GM21529 (cell line): ENCODE measurements around the gene PLEKHM3.

ENCODE experiments used
- ATAC-seq: cut with Tn5 transposase; IDR thresholded peaks from one replicate; pipeline ENCODE4 v1.9.1; 2021; ENCODE audit not compliant: unreplicated experiment

Gene PLEKHM3

DNA sequence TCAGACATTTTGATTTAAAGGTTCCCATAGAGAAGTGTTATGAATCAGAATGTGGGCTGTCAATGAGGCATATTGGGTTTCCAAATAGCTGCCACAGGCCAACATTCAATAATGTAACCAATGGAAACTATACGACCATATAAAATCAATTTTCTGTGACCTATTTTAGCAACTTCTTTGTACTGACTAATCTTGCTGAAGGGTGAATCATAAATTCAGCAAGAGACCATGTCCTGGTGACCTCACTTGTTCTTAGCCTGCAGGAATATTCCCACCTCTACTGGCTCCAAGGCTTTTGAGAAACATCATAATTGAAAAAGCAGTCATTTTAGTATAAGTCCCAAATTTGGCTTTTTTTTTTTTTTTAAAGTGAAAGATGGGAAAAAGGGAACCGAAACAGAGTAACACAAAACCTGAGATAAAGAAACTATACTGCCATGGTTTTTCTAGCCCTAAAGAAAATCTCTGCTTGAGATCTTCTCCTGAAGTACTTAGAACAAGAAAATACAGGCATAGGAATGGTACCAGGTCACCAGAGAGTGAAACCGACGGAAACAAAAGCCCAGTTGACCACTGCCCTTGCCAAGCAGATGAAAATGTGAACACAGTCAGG lies 32.1 kb downstream of the PLEKHM3 start:
- ATAC-seq, result peak; percentile 69

GRCh38 chr2:207991944-207992343 lies 33.4 kb downstream of the PLEKHM3 start:
- no peak for ATAC-seq

- ATAC-seq, result no peak
Measured at GRCh38 chr2:207990784-207991183, 34.5 kb downstream of the PLEKHM3 start.

GRCh38 chr2:207988975-207989374 lies 36.4 kb downstream of the PLEKHM3 start:
- ATAC-seq, result no peak

GRCh38 chr2:207987025-207987716 lies 38.2 kb downstream of the PLEKHM3 start:
- ATAC-seq, result peak; percentile 36

DNA sequence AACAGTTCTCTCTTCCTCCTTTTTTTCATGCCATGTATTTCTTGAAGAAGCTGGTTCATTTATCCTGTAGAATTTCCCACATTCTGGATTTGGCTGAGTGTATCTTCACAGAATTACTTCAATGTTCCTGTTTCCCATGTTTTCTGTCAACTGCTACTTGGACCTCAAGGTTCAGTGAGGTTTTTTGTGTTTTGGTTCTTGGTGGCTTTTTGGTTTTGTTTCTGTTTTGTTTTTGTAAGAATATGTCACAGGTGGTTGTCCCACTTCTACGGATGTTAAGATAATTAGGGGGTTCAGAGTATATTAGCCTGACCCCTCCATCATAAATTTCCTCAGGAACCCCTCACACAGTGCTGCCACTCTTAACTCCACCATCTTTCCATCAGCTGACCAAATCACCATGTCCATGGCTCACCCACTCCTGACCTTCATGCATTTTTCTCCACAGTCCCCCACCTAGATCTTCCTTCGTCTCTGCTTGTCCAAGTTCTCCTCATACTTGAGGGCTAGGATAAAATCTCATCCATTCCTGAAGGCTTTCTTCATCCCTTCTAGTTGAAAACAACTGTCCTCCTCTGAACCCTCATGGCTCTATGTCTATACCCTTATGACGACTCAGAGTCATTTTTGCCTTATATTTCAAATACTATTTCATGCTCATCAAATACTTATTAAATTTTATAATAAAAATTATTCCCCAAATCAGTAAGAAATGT lies 40.4 kb downstream of the PLEKHM3 start:
- ATAC-seq, result no peak

DNA sequence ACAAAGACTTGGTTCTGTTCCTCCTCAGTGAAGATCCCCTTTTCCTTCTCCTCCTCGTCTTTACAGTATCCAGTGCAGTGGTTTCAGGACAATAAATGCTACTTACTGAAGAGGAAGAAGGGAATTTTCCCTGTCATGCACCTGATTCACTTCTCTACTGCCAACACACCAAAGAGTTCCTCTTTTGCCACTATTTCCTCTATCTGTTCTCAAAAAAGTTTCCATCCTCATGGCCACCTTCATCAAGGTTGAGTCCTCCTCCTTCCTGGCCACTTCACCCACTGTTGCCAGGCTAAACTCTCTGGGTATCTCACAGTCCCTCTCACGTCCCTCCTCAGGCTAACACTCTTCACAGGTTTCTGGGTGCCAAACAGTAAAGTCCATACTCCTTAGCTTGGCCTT lies 41.7 kb downstream of the PLEKHM3 start:
- peak; percentile 65 for ATAC-seq

- no peak for ATAC-seq
Measured at GRCh38 chr2:207978177-207978948, 47.0 kb downstream of the PLEKHM3 start.

DNA sequence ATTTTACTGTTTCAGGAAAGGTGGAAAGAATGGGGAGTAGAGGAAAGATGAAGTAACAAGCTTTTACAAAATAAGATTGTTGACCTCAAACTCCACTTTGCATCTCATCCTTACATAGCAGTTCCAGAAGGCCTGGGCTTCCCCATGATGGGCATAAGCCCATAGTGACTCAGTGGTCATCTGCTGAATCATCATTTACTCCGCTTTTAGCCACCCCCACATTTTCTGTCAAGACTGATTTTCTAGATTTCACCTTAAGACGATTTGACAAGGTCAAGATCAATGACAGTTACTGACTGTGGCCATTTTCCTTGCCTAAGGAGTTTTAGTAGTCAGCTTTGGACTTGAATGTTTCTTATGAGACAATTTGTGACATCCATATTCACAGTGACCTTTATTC lies 49.4 kb downstream of the PLEKHM3 start:
- ATAC-seq, result no peak

DNA sequence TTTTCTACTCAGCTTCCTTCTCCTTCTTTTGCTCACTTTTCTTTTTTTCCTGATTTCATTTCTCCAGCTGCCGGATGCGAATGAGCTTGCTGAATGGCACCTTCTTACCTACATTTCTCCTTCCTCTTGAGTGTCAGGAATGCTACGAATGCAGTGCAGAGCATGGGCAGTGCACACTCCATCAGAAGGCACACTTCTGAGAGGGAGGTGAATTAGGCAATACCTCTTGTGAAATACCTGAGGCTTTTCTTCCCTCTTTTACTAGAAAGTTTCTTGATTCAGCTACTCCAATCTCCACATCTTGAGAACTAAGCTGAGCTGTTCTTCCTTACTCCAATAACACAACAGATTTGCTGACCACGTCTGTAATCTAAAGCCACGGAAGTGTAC lies 51.1 kb downstream of the PLEKHM3 start:
- no peak for ATAC-seq

- no peak for ATAC-seq
Measured at GRCh38 chr2:207970826-207971180, 54.5 kb downstream of the PLEKHM3 start.

DNA sequence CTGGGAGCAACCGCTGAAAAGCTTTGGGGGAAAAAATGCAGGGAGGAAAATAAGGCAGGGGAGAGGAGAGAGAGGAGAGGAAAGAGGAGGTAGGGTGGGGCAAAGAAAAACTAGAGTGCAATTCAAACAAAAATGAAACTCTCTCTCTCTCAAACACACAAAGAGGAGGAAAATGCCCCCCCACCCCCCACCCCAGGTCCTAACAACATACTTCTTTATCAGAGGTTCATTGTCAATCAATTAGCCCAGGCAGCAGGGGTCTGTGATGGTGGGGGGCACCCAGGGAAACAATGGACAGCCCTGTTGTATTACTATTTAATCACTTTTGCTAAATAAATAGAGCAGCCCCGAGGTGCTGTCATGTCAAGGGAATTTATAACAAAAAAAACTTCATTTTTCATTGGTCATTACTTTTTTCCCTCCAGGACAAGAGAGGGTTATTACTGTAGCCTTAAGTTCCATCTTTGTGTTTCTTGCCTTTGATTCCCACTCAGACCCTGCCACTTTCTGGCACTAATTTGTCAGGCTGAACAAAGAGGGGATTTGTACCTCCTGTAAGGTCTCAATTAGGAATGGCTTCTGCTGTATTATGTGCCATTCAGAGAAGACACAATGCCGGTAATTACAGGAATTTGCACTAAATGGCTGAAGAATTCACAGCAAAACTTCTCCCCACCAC lies 55.0 kb downstream of the PLEKHM3 start:
- no peak for ATAC-seq

DNA sequence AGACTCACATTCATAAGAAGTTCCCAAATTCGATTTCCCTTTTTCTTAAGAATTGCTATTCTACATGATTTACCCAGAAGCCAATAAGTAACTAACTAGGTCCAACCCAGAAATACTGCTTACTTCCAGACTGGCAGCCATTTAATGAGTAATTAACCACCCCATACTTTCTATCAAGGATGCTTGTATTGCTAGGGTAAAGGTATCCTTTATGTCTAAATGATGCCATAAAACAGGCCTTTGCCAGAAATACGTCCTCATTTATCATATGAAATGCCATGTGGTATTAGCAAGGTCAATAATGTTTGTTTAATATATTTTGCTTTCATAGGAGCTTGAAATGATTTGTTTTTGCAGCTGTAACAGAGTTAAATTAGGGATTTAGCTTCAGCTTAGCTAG lies 56.1 kb downstream of the PLEKHM3 start:
- ATAC-seq, result no peak

- no peak for ATAC-seq
Measured at GRCh38 chr2:207967121-207967520, 58.2 kb downstream of the PLEKHM3 start.

DNA sequence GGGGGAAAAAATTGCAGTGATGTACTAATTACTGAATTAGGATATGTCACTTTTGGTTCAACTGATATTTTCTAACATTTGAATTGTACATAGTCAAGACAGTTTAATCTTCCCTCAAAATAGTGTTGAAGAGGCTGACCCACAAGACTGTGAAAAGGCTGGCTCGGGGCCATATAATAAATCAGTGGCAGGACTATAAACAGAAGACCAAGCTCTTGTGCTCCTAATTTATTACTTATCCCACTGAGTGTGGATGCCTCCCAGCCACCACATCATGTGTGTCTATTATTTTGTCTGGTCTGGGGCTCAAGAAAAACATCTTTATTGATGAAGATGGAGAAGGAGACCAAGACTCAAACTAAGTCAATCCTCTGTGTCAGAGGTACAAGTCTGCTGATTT lies 64.4 kb downstream of the PLEKHM3 start:
- ATAC-seq, result no peak

- ATAC-seq, result no peak
Measured at GRCh38 chr2:207960090-207960489, 65.2 kb downstream of the PLEKHM3 start.

DNA sequence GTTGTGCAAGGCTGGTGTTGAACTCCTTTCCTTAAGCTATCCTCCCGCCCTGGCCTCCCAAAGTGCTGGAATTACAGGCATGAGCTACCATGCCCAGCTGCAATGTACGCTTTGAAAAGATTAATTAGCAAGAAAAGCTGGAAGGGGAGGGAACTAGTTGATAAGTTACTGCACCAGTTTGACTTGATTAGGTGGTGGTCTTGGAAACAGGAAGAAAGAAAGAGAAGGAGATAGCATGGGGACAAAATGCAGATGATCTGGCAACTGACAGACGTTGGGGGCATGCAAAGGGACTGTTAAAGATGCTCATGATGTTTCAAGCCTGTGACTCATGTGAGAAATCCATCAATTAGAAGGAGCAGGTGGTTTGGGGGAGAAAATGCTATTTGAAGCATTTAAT lies 68.6 kb downstream of the PLEKHM3 start:
- ATAC-seq, result no peak

- ATAC-seq, result no peak
Measured at GRCh38 chr2:207955456-207955855, 69.9 kb downstream of the PLEKHM3 start.

DNA sequence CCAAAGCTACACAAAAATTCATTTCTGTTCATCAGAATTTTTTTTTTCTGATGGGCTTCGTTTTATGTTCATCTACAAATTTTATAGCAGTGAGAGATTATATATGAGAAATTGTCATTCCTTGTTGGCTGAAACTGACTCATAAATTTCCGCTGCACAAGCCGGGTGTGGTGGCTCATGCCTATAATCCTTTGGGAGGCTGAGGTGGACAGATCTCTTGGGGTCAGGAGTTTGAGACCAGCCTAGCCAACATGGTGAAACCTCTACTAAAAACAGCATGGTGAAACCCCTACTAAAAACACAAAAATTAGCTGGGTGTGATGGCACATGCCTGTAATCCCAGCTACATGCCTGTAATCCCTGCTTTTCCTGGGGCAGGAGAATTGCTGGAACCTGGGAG lies 72.0 kb downstream of the PLEKHM3 start:
- ATAC-seq, result no peak

- ATAC-seq, result peak; percentile 72
Measured at GRCh38 chr2:207952564-207953345, 72.6 kb downstream of the PLEKHM3 start.
